B cell (primary cell): ENCODE measurements around the gene LIN7B.

ENCODE experiments used
- EZH2 ChIP-seq: IDR thresholded peaks from 2 replicates; pipeline ENCODE4 v1.6.1; 2012; ENCODE audit warnings: borderline replicate concordance, low read depth, mild to moderate bottlenecking, moderate library complexity, low read length; ENCODE audit not compliant: insufficient read depth, poor library complexity, severe bottlenecking
- TF ChIP-seq, protein P1 (sequence below): fragments of 200-600 bp; IDR thresholded peaks from one replicate; pipeline ENCODE4 v1.8.0; 2022; ENCODE audit warnings: antibody characterized with exemption, mild to moderate bottlenecking

DNA sequence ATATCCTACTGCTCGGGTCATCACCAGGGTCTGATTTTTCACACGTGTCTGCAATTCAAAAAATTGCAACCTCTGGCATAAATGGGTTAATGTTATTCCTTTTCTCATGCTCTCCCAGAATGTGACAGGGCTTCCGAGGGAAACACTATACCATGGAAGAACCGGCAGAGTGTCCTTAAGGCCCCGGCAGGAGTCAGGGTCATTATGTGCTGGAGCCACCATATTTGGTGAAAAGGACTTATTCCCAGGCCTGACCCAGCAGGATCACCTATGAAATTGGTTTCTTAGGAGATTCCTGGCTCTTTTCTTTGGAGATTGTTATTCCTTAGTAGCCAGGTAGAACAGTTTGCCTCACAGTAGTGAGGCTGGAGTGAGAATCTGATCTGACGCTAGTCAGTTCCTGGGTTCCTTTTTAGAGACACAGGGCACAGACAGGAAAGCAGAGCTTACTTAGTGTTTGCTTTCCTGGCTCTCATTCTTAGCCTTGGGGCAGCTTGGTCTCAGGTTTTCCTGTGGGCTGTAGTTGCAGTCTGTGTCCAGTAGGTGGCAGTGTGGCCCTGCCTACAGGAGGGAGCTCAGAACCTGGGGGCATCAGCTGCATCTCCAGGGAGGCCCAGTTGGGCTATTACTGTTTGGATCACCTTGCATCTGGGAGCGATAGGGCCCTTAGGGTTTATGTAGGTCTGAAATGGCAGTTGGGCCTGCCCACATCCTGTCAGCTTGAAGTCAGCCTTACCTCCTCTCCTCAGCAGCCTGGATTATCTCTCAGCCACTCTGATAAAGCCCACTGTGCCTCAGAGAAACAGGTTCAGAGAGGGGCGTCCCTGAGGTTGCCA lies 16.5 kb upstream of the LIN7B start:
- TF ChIP-seq, protein P1, sequence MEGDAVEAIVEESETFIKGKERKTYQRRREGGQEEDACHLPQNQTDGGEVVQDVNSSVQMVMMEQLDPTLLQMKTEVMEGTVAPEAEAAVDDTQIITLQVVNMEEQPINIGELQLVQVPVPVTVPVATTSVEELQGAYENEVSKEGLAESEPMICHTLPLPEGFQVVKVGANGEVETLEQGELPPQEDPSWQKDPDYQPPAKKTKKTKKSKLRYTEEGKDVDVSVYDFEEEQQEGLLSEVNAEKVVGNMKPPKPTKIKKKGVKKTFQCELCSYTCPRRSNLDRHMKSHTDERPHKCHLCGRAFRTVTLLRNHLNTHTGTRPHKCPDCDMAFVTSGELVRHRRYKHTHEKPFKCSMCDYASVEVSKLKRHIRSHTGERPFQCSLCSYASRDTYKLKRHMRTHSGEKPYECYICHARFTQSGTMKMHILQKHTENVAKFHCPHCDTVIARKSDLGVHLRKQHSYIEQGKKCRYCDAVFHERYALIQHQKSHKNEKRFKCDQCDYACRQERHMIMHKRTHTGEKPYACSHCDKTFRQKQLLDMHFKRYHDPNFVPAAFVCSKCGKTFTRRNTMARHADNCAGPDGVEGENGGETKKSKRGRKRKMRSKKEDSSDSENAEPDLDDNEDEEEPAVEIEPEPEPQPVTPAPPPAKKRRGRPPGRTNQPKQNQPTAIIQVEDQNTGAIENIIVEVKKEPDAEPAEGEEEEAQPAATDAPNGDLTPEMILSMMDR, result peak; percentile 99
- no peak for TF ChIP-seq EZH2
